IPS-NIHi11 (cell line): Measurements from ENCODE around the gene DOCK1.
A peak's percentile ranks its signal among the peaks of the same experiment; 100 is the strongest.

ENCODE experiments used
- DNase-seq: peaks from one replicate; pipeline ENCODE4 v3.0.0; 2012; ENCODE audit warnings: mixed read lengths, low spot score

DOCK1 gene

DNA sequence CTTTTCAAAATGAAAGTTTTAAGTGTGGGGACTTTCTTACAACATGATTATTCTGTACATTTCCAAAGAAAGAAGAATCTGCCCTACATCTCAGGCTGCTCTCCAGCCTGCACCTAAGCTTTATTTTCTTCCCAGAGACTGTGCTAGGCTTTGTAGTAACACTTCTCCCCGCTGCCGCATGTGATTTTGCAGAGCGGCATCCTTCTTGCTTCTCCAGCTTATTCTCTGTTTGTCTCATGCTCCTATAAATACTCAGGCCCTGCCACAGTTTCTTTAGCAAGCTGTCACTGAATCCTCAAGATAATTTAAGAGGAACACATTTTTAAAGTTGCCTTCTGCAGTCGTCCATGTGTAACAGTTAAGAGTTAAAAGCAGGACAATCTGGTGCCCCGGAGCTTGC, 237.6 kb downstream of the DOCK1 start:
- DNase-seq = no peak

DNA sequence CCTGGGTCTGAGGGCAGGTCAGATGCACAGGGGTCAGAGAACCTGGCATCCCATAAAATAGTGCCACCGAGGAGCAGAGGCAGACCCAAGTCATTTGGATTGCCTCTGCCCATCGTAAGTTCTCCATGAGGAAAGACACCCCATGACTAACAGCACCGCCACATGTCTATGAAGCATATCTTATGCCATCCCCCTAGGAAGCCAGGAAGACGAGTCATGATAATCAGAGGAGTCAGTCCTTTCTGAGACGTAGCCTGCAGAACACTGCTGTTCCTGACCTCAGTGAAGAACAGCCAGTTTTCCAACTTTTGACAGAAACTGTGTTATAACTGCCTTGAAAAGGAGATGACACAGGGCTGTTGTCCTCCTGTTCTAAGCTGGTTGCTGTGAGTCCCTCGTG, 239.9 kb downstream of the DOCK1 start:
- no peak for DNase-seq

DNA sequence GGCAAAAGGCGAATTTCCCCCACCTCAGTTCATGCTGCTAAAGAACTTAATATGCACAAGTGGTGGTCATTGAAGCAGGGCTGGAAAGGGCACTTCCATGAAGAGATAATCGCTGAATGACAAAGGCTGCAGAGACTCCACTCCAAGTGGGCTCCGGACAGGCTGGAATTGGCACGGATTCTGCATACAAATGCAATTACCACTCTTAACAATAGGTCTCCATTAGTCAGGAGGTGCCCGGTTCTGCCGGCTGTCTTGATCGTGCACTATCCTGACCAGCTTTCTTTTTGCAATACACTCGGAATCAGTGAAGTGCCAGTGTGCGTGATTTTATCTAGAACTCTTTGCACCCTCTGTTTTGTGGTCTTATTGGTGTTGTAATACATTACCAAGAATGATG, 241.4 kb downstream of the DOCK1 start:
- no peak for DNase-seq

DNA sequence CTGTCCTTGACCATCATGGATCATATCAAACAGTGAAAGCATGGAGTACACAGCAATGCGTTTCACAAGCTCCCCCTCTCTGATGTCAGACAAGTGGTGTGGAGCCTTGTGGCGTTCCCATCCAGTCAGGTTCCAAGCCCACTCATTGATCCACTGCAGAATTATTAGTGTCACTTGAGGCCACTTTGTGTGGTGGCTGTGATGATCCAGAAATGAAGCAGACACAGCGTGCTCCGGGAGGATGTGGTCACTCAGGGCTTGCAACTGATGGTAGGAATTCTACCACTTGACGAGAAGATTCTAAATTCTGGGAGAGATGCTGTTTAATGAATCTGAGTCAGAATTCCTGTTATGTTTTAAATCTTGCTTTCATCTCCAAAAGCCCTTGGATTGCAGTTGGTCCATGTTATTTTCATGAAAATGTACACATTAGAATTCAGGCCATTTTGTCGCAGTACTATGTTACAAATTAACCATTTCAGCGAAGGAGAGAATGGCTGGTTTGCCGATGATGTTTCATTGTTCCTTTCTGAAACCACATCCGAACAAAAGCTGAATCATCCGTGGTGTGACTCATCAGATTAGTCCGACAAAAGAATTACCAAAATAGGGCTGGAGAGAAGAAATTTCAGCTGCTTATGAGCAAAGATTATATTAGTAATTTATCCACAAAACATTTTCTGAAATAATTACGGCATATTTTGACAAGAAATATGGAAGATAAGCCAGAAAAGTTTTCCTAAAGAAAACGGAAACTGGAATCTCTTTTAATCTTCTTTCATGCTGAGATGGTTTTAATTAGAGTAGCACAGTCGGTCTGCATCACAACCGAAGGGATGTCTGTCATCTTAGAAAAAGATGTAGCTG, 243.1 kb downstream of the DOCK1 start:
- no peak for DNase-seq

DNA sequence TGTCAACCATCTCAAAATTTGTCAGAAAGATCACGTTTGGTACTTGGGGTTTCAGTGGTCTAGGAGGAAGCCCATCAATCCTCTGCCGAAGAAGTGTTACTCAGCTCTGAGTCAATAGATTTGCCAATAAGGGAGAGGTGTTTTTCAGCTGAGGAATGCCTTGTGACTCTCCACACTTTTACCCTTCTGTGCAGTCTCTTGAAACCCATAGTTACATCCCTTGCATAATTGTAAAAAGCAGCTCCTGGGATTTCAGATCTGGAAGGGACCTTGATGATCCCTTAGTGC, 243.6 kb downstream of the DOCK1 start:
- DNase-seq = no peak

DNA sequence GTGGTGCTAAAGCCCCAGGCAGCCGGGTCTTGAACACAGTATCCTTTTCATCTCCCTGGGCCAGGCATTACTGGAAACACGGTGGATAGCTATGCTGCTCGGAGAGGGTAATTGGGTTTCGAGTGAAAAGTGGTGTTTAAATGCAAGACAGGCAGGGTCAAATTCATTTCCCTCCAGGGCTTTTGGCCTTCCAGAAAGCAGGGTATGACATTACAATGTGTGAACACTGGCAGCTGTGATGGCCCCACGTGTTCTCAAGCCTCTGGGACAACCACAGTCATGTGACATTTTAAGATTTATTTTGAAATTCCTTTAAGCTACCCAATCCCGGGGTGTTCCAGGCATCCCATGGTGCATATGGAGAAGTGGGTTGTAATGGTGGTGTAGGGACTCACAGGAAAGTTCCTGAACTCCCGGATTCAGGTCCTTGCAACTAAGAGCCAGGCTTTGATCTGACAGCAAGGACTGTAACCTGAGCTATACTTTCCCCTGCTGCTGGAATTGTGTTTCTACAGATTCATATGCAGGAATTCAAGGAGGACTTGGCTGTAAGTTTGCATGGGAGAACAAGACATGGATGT, 244.4 kb downstream of the DOCK1 start:
- DNase-seq = peak; percentile 28

DNA sequence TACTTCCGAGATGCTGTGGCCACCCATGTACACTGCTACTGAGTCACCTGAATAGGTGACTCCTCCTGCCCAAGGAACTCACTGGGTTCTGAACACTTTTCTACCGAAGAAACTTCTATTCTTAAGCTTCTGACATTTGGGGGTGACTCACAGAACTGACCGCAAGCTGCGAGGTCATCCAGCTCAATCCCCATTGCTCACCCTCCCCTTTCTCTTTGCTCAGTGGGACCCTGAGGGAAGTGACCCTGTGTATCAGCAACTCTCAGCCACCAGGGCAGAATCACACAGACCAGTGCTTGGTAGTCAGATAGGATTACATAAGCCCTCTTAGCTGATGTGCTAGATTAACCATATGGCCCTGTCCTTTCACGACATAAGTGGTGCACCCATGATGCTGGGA, 244.9 kb downstream of the DOCK1 start:
- no peak for DNase-seq

DNA sequence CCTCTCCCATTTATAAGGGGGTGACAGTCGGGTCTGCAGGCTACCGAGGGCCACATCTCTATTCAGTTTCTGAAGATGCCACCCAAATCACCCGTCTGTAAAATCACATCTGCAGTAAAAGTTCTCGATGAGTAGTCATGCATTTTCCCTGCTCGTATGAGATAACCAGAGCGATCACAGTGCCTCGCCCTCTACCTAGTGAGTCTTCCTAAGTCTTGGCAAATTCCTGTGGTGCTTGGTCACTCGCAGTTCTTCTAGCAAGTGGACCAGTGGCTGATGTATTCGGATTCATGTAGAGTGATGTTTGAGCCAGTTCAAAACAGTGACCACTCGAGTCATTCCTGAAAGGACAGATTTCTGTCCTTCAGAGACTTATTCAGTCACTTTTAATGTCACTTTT, 246.3 kb downstream of the DOCK1 start:
- DNase-seq = no peak

DNA sequence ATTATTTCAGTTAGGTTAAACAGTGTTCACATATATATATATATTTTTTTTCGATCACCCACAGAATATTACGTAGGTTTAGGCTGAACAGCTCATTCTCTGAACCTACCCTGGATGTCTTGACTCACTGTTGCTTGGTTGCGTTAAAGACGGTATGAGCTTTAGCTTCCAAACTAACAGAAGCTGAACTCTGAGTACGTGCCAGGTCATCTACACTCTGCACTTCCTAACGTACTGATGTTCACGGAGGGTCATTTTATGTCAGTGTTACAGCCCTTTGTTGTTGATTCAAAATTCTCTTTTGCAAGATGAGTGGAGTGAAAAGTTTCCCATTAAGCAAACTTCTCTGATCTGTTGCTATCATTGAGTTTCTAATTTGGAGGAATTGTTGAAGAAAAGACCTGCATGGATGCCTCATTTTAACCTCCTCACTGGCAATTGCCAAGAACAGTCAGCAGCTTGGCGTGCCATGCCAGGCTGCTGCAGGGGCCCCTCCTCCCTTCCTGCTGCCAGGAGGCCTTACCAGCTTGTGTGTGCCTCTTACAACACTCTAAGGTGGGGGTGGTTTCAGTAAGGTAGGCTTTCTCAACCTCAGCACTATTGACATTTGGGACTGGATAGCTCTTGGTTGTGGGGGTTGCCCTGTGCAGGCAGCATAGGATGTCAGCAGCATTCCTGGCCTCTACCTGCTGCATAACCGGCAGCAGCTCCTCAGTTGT, 246.9 kb downstream of the DOCK1 start:
- no peak for DNase-seq

DNA sequence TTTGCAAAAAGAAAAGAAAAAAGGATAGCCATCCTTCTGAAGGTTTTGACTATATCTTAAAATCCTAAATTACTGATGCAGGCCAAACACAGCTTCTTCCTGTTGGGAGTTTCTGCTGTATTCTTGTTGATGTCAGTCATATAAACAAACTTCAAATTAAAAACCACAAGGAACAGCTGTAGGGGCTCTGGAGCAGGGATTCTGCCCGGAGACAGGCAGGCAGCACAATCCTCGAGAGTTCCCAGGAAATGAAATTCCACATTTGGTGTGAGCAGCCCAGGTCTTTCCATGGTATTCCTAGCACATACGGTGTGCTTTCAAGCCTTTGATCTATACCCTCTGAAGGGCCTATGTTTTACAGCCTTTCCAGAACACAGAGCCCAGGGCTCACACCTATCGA, 248.0 kb downstream of the DOCK1 start:
- DNase-seq = no peak

DNA sequence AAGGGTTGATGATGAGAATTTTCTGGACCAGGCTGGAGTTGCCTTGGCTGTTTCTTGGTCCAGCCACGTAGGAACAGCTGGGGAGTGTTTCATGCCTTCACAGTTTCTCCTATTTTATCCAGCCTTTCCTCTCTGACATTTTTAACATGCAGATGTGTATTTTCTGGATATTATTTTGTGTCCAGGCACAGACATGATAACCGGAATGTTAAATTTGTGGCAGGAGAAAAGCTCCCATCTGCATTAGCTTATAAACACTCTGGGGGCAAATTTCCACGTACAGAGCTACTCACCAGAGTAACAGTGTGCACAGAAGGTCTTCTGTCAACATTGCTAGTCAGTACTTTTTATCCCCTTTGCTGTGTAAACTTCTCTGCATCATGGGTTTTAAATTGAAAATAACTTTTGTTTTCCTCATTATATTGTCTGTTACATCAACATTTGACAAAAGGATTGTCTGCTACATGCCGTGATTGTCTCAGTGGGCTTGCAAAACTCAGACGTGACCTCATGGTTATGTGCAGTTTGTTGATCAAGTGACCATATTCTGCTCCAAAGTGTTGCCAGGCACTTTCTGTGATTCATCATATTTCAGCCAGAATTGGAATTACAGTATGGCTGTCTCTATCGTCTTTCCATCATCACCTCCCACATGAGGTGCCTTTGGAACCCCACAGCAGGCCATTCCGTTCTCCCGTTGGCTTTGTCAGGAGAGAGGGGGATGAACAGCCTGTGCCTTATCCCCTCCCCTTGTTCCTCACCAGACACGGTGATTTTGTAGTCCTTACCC, 249.8 kb downstream of the DOCK1 start:
- DNase-seq = no peak

DNA sequence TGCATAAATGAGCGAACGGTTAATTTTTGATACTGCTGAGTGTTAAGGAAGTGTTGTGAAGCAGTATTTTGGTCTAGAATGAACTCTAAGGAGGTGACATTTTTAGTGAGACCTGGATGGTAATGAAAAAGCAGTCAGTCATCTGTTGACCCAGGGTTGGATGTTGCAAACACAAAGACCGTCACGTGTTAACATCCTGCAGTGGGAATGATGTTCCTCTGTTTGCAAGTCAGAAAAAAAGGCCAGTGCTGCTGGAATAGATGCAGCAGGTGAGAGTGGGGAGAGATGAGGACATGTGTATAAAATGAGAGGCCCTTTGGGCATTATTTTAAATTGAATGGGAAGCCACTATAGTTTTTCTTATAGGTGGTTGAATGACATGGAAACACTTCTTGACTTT, 251.9 kb downstream of the DOCK1 start:
- DNase-seq = no peak

DNA sequence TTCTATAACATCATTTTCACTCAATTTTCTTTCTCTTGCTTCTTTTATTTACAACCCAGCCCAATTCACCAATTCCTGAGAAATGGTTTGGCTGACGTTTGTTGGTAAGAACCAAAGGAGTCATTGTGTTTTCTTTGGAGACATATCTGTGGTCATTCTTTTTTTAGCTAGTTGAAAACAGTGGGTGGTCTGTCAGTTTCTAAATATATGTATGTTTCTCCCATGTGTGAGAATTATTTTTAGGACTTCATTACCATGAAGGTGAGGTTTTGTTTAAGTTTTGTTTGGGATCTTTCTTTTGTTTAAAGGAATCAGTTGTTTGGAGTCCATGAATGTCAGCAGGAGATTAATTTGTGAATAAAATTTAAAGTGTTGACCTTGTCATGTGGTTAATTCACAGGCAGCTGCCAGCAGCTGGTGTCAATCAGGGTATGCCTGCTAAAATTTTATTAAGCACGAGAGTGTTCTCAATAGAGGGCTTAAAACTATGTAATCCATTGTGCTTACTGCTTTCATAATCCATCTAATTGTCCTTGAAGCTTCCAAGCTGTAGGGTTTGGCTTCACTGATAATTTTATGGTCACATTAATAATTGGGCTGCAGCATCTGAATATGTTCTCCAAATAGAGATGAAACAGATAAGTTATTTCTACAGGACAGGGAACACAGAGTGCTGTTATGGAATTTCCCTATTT, 252.4 kb downstream of the DOCK1 start:
- no peak for DNase-seq

DNA sequence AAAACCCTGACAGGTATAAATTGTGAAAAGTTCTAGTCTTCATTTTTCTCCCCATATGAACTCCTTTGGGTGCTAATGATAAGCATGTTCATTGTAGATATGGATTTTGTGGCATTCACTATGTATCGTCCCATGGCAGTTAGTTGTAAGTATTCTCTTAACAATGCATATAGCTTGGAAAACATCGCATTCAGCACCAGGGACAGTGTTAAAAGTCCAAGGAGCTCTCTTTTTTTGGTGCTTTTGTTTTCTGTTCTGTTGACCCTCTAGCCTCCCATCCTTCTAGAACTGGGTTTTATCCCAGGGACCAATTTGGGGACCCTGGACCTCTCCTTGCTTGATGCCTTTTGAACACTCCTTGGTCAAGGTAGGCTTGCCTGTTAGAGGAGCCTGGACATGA, 253.4 kb downstream of the DOCK1 start:
- no peak for DNase-seq

DNA sequence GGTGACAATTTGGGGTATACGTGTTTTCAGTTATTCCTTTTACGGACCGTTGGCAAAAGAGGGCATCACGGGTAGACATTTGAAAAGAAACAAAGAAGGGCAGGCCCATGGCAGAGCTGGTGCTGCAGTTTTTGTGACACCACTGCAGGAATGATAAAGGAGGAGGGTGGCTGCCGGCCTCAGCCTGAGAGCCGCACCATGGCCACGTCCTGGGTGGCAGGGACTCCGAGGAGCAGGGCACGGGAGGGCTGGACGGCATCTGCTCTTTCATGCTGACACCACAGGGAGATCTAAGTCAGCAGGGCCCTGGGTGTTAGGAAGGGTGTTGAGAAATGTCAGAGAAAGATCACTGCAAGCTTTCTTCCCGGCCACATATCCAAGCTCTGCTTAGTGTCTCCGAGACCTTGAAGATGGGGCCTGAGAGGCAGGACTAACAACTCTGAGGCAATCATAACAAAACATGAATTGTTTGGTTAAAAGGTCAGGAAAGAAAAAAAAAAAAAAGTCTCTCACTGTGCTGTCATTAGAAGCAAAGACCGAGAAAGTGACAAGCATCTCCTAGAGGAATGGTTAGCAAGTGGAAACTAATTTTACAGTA, 254.5 kb downstream of the DOCK1 start:
- DNase-seq = no peak

DNA sequence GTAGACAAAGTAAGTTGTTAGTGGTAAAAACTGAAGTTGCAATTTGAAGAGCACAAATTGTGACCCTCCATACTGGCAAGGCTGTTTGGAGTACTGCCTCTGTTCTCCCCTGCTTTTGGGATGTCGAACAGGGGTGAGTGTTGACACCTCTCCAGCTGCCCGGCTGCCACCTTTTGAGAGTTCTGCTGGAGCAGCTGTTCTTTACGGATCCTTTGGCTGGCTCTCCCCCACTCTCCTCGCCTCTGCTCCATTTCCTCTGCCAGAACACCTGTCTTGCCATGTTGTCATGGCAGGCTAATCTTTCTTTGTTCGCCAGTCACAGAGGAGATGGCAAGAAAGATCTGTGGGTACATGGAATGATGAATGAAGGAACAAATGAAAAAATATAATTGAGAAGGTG, 256.3 kb downstream of the DOCK1 start:
- DNase-seq = no peak

DNA sequence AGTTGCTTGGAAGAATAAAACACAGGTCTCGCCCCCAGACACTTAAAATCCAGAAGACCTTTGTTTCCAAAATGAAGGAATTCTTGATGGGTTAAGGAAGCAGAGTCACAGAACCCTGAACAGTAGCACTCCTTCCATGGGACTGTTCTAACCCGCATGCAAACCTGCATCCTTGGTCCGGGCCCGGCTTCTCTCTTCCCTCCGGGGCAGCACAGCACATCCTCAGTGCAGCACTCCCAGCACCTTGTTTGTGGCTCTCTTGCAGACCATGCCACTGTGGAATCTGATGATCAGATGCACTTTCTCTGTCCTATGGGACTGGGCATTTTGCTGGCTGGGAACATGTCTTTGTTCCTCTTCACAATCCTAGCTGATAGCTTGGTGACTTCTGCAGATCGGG, 257.6 kb downstream of the DOCK1 start:
- DNase-seq = no peak

DNA sequence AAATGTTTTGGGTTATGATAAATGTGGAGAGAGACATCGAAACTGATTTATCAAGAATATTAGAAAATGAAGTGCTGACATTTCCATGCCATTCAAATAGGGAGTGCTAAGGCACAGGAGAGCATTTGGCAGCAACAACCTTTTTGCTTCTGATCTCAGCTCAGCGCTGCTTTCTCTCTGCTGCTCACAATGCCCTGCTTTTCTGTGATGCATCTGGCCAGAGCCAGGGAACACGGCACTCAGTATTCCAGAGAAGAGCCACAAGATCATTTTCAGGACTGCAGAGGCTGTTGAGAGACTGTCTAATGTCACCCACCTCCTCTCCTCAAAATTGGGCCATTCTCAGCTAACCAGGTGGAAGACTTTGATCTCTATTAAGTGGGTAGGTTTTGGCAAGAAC, 263.0 kb downstream of the DOCK1 start:
- DNase-seq = no peak

DNA sequence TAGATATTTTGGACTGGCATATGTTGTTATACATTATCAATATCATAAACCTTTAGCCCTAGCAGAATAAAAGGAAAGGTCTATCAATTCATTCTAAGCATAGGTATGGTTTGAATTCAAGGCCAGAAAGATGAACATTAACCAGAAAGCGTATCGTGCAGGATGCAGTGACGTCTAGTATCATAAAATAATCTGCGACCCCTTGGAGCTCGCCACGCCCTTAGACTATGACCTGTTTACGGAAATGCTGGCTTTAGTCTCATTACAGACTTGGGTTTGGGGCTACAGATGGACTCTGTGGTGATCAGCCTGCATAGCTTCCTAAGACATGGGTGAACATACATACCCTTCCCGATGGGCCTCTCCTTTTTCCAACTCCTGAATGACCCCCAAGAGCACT, 269.6 kb downstream of the DOCK1 start:
- no peak for DNase-seq

DNA sequence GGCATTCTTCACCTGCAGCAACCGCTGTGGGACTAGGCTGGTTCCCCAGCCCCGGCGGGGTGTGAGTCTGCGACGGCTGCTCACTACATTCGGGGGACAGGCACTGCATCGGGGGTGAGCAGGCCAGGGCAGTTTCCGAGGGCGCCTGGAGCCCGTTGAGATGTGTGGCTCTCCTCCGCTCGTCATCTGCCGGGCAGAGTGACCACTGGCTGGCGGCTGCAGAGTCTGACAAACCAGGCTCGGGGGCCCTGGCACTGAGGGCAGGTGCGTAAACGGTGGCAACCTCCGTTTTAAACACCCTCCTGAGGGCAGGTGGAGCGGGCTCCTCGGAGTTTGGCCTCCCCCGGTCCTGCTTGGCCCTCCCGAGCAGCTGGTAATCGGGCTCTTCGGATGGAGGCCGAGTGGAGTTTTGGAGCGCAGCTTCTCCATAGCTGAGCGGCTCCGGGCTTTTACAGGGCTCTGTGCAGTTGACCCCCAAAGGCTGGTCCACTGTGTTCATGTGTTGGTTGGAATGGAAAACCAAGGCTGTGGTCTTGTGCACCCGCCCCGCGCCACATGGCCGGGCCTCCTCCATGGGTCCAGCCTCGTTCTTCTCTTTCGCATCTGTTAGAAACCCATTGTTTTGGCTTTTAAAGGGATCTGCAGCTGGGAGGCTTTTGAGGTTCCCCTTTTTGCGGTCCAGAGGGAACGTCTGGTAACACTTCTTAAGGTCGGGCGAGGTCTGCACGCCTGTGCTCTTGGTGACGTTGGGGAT, 270.3 kb downstream of the DOCK1 start:
- DNase-seq = no peak

DNA sequence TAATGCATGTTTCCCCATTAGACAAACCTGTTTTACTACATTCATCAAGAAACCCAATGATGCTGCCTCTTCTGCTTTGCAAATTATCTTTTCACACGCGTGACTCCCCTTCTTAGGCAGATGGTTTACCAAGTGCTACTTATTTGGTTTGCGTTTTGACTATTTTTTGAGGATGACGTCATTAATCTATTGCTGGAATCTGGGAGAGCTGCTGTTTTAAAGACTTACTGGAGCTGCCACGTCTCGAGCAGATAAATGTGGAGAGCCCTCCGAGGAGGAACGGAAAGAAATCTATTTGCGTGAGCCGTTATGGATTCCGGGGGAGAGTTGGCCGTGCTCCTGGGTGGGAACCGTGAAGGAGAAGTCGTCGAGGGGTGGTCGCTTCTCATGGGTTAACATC, 271.4 kb downstream of the DOCK1 start:
- no peak for DNase-seq
